Measurements from ENCODE around the gene FOXP4.
"Not testable (repeated sequence)": the region's sequence is repeated elsewhere in the genome, so short reads cannot be mapped to it uniquely, and the experiment has no call there.

FOXP4 gene

DNA sequence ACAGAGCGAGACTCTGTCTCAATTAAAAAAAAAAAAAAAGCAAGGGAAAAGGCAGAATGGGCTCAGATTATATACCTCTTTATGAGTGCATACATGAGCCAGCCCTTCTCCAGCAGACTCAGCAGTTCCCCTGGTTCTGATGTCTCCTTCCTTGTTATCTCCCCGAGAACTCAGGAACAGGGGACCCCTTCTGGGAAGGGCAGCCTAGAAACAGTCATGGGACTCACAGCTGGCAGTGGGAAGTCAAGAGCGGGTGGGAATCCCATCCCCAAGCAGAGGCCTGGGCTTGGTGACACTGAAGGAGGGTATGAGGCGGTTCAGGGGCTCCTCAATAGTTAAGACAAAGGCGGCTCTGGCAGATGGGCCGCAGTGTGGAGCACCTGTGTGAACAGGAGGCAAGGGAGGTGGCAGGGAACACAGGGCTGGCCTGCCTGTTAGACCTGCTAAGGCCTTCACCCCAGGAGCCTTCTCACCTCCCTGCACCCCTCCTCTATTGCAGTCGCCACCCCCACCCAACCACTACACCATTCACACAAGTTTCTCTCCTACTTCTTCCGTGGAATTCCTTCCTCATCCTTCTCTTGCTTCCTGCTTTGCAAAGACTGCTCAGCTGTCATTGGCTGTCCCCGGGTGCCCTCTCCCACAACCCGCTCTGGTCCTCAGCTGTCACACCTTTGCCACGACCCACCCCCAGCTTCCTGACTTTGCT lies 62.4 kb downstream of the FOXP4 start:
- no peak overlapping the region for H3K27ac ChIP-seq
- no peak overlapping the region for H3K4me3 ChIP-seq

DNA sequence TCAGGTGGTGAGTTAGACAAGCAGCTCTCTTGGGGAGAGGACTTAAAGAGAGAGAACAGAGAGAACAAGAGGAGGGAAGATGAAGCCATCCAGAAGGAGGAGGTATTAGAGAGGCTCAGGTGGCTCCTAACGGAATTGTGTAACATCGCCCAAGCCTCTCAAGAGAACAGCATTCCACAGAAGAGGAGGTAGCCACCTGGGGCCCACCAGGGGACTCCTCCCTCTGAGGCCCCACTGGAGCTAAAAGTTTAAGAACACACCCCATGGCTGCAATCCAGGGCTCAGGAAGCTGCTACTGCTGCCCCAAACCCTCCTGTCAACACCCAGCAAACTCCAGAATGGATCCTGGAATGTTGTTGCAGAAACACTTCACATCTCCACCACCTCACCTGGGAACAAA lies 68.5 kb downstream of the FOXP4 start:
- H3K4me3 ChIP-seq: no peak overlapping the region
- H3K27ac ChIP-seq: no peak overlapping the region

DNA sequence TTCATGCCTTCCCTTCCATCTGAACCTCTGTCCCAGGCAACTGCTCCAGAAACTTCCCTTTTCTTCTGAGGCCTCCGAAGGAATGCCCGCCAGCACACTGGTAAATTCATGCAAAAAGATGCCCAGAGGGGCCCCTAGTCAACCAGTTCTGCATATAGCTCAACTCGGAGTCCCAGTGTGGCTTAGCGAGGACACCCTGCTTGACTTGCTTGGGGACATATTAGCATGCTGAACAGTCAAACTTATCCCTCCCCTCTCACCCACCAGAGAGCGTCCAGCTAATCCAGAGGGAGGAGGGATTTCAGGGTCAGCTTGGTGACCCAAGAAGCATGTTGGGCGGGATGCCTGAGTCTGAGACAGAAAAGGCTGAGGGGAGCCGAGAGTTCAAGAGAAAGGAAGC lies 69.1 kb downstream of the FOXP4 start:
- Histone ChIP-seq H3K4me3 (no peak overlapping the region), H3K27ac (no peak overlapping the region)

DNA sequence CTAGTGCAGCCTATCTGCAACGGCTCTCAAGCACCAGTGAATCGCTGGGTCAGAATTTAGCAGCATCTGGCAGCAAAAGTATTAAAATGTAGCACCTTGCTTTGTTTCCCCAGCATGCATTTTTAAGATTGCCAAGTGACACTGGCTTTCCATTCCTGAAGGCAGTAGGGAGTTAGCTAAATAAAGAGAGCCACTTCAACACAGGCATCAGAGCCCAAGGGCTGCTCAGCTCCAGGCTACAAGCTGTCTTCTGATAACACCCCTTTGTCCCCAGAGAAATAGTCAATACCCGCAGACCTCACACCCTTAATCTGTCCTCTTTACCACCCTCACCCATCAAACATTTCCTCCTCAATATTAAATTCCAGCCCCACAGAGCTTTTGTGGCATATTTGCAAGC lies 72.4 kb downstream of the FOXP4 start:
- Histone ChIP-seq H3K4me3 (no peak overlapping the region), H3K27ac (no peak overlapping the region)

DNA sequence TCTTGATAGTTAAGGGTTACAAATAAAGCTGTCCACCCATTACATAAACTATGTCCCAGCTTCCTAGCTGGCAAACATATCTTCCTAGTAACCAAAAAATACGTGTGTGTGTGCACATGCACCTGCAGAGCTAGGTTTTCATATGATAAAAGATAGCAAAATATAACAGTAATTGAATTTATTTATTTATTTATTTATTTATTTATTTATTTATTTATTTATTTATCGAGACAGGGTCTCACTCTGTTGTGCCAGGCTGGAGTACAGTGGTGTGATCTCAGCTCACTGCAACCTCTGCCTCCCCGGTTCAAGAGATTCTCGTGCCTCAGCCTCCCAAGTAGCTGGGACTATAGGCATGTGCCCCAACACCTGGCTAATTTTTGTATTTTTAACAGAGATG lies 73.0 kb downstream of the FOXP4 start:
- H3K27ac ChIP-seq, H3K4me3 ChIP-seq: not testable (repeated sequence)

DNA sequence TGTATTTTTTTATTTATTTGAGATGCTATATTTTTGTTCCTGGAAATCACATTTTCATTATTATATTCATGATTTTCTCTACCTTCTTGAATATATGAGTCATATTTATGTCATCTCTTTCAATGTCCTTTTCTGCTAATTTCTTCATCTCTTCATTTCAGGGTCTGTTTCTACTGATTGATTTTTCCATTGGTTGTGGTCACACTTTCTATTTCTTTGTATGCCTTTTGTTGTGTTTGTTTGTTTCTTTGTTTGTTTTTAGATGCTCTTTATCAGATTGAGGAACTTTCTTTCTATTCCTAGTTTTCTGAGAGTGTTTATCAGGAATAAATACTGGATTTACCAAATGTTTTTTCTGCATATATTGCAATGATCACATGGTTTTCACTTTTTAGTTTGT lies 75.2 kb downstream of the FOXP4 start:
- Histone ChIP-seq H3K4me3 (no peak overlapping the region), H3K27ac (no peak overlapping the region)

DNA sequence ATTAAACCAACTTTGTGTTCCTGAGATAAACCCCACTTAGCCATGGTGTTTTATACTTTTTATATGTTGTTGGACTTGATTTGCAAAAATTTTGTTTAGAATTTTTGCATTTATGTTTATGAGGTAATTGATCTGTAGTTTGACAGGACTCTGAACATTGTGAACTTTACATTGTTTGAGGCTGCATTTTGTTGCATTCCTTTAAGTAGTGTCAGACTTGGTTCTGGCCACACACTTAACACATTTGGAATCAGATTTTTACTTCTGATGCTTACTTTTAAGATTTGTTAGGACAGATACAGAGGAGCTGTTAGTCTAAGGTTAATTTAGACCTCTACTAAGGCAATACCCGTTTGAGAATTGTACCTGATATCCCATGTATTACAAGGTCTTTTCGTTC lies 75.6 kb downstream of the FOXP4 start:
- no peak overlapping the region for H3K27ac ChIP-seq
- no peak overlapping the region for H3K4me3 ChIP-seq

DNA sequence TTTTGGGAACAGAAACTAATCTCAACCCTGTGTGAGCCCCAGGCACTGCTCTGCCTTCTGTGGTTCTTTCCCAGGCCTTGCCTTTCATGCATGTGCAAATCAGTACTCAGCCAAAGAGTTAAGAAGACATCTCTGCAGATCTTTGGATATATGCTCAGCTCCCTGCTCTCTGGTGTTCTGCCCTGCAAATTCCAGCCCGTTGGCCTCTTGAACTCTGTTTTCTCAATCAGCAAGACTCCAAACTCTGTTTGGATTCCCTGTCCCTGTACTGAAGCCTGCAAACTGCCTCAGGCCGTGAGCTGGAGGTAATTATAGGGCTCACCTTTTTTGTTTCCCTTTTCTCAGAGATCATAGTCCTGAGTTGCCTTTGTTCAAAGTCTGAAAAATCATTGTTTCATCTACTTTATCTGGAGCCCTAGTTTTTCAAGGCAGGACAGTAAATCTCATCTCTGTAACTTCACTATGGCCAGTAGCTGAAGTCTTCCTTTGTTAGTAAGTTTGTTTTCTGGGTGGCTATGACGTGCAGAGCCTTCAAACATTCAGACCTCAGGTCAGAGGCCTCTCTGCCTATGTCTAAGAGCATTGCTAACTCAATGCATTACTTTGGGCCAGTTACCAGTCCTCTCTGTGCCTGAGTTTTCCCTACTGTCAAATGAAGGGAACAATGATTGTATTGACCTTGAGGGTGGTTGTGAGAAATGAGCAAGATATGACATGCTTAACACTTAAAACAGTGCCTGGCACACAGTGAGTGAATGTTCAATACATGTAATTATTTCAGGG lies 76.2 kb downstream of the FOXP4 start:
- no peak overlapping the region for H3K27ac ChIP-seq
- H3K4me3 ChIP-seq: no peak overlapping the region

DNA sequence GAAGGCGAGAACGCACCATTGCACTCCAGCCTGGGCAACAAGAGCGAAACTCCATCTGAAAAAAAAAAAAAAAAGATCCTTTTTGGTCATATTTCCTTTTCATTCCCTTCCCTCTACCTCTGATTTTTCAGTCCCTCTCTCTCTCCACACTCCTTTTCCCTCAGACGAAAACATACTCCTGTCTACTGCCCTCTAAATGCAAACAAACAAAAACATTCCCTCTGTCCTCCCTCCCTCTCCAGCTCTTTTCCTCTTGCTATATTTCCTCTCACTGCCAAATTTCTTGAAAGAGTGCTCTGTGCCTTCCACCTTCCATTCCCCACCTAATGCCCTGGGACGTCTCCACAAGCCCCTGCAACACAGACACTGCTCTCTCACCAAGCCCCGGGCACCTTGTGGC lies 77.1 kb downstream of the FOXP4 start:
- Histone ChIP-seq H3K4me3 (no peak overlapping the region), H3K27ac (no peak overlapping the region)

DNA sequence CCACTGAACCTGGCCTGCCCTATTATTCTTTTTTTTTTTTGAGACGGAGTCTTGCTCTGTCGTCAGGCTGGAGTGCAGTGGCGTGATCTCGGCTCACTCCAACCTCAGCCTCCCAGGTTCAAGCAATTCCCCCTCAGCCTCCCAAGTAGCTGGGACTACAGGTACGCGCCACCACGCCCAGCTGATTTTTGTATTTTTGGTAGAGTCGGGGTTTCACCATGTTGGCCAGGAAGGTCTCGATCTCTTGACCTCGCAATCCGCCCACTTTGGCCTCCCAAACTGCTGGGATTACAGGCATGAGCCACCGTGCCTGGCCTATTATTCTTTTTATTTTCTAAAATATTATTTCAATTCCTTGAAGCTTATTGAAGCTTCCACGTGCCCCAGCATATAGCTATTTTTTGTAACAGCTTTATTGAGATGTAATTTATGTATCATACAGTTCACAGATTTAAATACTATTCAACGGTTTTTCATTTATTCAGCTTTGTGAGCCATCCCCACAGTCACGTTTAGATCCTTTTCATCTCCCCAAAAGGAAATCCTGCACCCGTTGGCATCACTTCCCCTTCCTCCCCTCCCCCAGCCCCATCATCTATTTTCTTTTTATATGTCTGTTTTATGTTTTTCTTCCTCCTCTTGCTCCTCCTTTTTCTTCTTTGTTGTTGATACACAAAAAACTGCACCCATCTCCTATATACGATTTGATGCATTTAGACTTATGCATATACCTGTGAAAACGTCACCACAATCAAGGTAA lies 78.6 kb downstream of the FOXP4 start:
- no peak overlapping the region for H3K4me3 ChIP-seq
- no peak overlapping the region for H3K27ac ChIP-seq

DNA sequence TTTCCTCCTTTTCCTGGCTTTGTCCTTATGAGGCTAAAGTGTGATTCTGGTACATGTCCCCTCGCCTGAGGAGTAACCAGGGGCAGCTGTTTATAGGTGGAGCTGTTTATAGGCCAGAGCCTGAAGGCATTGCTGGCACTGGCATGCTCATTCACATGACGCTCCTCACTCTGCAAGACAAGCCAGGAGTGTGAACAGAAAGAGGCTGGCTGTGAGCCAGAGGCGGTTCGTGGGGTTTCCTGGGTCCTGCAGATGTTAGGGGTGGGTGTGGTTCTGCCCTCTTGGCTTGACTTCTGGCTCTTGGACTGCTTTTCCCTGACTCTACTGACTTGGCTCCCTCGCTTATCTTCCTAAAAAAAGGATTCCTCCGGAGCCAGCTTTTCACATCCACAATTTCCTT lies 79.3 kb downstream of the FOXP4 start:
- Histone ChIP-seq H3K4me3 (no peak overlapping the region), H3K27ac (no peak overlapping the region)

DNA sequence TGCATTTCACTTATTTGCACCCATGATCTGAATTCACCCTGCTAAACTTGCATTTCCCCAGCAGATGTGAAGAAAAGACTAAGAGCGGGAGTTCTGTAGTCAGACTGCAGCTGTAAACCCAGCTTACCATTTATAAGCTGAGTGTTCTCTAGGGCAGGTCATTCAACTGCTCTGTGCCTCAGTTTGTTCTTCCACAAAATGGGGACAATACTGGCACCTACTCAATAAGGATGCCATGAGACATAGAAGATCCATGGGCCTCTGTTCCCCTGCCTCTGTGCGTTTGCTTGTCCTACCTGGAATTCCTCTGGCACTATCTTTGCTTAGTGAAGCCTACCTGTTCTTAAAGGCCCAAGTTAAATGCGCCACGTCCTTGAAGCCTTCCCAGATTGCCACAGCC lies 79.8 kb downstream of the FOXP4 start:
- Histone ChIP-seq H3K4me3 (no peak overlapping the region), H3K27ac (peak overlapping the region in 4 of 21 experiments; percentile 5 to 37 (median 16))

DNA sequence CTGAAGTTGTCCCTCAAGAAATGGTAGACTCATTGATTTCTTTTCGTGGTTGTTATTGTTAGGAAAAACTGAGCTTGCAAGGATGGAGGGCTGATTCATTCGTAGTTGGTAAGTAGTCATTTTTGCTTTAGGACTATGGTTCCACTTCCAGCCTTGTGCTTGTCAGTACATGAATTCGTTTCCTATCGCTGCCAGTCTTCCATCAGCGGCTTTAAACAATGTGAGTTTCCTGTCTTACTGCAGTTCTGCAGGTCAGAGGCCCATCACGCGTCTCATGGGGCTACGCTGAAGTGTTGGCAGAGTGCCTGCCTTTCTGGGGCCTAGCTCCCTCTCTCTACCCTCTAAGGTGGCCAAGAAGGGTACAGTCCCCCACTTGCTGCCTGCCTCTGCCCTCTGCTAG lies 80.7 kb downstream of the FOXP4 start:
- H3K27ac ChIP-seq: peak overlapping the region in 10 of 21 experiments; percentile 9 to 58 (median 34)
- H3K4me3 ChIP-seq: no peak overlapping the region

DNA sequence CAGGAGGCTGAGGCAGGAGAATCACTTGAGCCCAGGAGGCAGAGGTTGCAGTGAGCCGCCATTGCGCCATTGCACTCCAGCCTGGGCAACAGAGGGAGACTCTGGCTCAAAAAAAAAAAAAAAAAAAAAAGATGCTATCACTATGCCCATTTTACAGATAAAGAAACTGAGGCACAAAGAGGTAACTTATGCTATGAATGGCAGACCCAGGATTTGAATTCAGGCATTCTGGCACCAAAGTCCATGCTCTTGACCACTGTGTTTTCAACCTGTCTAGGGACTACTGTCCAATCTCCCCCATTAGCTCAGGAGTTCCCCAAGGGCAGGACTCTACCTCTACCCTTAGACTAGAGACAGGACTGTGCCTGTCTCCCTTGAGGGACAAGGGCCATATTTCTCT lies 82.9 kb downstream of the FOXP4 start:
- H3K27ac ChIP-seq: no peak overlapping the region
- H3K4me3 ChIP-seq: no peak overlapping the region

DNA sequence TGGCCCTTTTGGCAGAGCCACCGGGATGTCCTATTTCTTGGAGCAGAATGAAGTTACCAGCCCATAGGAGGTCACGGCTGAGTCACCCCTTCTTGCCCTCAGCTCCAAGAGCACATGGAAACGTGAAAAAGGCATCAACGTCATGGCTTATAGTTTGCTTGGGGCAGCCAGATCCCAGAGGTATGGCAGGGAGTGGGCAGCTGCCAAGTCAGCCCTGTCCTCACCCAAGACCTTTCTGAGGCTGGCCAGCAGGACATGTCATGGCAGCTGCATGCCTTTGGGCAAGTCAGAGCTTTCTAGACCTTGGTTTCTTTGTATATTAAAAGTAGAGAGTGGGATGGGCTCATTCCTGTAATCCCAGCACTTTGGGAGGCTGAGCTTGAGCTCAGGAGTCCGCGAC lies 83.9 kb downstream of the FOXP4 start:
- Histone ChIP-seq H3K4me3 (no peak overlapping the region), H3K27ac (no peak overlapping the region)

DNA sequence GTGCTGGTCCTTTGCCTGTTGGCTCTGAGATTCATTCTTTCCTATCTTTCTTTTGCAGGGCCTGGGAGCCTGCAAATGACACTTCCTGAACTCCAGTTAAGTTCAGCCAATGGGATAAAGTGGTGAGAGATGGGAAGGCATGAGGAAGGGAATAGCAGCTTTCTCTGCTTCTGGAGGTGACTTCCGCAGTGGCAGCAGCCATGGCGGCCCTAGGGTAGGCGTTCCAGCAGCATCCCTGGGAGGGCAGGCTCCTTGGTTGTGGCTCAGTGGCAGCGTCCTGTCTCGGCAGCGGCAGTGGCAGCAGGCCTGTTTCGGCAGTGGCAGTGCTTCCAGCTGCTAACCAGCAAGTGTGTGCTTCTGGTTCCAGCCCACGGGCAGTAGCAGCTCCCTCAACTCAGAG lies 84.8 kb downstream of the FOXP4 start:
- no peak overlapping the region for H3K27ac ChIP-seq

DNA sequence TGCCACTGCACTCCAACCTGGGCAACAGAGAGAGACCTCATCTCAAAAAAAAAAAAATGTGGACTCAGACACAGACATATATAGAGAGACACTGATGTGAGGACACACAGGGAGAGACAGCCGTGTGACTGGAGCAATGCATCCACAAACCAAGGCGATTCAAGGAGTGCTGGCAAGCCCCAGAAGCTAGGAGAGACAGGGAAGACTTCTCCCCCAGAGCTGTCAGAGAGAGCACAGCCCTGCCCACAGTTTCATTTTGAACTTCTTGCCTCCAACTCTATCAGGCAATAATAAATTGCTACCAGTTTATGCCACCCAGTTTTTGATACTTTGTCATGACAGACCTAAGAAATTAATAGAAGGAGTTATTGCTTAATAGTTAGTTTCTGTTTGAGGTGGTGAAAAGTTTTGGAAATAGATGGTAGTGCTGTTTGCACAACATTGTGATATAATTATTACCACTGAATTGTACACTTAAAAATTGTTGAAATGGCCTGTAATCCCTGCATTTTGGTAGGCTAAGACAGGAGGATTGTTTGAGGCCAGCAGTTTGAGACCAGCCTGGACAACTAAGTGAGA lies 87.0 kb downstream of the FOXP4 start:
- H3K27ac ChIP-seq: no peak overlapping the region
- H3K4me3 ChIP-seq: no peak overlapping the region

More for the DNA sequence above, 84.8 kb downstream of the FOXP4 start:
- H3K4me3 ChIP-seq: no peak overlapping the region

DNA sequence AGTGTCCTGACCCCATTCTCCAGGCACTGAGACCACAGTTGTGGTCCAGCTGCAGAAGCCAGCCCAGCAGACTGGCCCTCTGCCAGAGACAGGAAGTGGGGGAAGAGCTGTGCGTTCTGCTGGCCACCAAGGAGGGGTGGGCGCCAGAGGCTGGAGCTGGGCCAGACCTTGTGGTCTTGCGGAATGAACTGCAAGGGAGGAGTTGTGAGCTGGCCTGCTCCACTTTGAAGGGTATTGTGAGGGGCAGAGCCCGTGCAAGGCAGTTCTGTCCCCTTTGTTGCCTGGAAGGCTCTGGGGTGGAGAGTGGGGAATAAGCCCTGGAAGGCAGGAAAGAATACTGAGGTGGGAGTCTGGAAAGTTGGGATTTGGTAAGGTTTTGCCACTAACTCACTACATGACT lies 88.5 kb downstream of the FOXP4 start:
- no peak overlapping the region for H3K27ac ChIP-seq
- H3K4me3 ChIP-seq: no peak overlapping the region

DNA sequence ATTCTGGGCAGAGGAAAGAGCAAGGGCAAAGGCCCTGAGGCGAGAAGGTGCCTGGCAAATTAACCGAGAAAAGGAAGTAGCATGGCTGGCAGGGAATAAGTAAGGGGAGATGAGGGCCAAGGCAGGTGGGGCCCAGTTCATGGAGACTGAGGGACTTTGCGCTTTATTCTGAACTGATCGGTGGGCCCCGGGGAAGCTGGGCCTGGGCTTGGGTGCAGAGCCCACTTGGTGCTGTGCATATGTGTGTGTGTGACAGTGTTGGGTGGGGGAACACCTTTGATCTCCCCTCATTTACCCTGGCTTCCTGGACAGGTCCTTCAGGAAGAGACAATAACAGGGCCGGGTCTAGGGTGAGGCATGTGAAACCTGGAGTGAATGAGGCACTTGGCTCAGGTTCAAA lies 89.2 kb downstream of the FOXP4 start:
- Histone ChIP-seq H3K27ac (no peak overlapping the region), H3K4me3 (no peak overlapping the region)

DNA sequence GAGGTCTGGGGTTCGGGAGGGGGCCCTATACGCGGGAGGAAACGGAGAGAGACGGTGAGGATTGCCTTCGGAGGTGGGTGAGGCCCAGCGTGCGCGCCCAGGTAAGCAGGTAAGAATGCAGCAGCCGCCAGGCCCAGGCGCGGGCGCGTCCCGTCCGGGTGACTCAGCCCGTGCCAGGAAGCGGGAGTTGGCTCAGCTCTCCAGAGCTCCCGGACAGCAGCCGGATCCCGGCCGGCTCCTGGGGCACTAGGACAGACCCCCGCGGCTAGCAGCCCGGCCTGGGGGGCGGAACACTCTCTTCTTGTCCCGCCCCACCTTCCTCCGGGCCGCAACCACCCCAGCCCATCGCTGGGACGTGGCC lies 90.6 kb downstream of the FOXP4 start:
- H3K4me3 ChIP-seq: peak overlapping the region; percentile 36 to 55 (median 39)
- H3K27ac ChIP-seq: peak overlapping the region; percentile 41 to 94 (median 81)
